Measurements from ENCODE around the gene FTSJ3.
"Not testable (repeated sequence)": the region's sequence is repeated elsewhere in the genome, so short reads cannot be mapped to it uniquely, and the experiment has no call there.

DNA sequence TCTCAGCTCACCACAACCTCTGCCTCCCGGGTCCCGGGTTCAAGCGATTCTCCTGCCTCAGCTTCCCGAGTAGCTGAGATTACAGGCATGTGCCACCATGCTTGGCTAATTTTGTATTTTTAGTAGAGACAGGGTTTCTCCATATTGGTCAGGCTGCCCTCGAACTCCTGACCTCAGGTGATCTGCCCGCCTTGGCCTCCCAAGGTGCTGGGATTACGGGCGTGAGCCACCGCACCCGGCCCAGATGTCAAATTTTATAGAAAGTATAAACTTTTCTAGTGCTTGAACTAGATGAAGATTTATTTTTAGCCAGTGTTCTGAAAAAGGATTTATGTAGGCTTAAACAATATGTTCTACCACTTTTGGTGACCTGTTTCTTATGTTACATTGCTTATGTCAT lies 31.1 kb downstream of the FTSJ3 start:
- TF ChIP-seq, protein P1, sequence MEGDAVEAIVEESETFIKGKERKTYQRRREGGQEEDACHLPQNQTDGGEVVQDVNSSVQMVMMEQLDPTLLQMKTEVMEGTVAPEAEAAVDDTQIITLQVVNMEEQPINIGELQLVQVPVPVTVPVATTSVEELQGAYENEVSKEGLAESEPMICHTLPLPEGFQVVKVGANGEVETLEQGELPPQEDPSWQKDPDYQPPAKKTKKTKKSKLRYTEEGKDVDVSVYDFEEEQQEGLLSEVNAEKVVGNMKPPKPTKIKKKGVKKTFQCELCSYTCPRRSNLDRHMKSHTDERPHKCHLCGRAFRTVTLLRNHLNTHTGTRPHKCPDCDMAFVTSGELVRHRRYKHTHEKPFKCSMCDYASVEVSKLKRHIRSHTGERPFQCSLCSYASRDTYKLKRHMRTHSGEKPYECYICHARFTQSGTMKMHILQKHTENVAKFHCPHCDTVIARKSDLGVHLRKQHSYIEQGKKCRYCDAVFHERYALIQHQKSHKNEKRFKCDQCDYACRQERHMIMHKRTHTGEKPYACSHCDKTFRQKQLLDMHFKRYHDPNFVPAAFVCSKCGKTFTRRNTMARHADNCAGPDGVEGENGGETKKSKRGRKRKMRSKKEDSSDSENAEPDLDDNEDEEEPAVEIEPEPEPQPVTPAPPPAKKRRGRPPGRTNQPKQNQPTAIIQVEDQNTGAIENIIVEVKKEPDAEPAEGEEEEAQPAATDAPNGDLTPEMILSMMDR (conservative IDR thresholded peaks at IDR 0.05): not testable (repeated sequence)
- not testable (repeated sequence) for TF ChIP-seq ZFX (IDR thresholded peaks at IDR 0.05)

Measured in C4-2B (cell line).